Loucy (cell line): ENCODE data around the gene ERAP2.

ENCODE experiments used
- EZH2phosphoT487 ChIP-seq: fragments of 200-600 bp; IDR thresholded peaks from 2 replicates; pipeline ENCODE4 v1.6.1; 2018; ENCODE audit warnings: antibody characterized with exemption, mild to moderate bottlenecking, moderate library complexity, borderline replicate concordance
- TF ChIP-seq, protein P1 (sequence below): fragments of 200-600 bp; sonication (generic); conservative IDR thresholded peaks from 2 replicates; pipeline ENCODE4 v1.5.1; 2014; ENCODE audit warnings: mild to moderate bottlenecking, antibody characterized with exemption, low read length

DNA sequence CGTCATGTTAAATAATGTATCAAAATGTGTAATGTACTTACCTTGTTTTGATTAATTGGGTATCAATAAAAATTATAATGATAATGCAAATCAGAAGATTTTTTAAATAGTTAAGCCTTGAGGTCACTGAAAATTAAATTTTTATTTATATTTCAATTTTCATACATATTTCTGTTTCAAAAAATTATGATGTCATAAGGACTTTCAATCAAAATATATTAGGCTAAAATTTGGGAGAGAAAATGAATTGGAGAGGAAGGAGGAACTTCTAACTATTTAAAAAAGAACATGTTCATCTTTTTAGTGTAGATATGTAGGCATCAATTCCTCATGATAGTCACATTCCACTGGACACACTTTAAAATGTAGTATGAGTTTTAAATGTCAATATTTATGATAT, 39.5 kb upstream of the ERAP2 start:
- TF ChIP-seq, protein P1, sequence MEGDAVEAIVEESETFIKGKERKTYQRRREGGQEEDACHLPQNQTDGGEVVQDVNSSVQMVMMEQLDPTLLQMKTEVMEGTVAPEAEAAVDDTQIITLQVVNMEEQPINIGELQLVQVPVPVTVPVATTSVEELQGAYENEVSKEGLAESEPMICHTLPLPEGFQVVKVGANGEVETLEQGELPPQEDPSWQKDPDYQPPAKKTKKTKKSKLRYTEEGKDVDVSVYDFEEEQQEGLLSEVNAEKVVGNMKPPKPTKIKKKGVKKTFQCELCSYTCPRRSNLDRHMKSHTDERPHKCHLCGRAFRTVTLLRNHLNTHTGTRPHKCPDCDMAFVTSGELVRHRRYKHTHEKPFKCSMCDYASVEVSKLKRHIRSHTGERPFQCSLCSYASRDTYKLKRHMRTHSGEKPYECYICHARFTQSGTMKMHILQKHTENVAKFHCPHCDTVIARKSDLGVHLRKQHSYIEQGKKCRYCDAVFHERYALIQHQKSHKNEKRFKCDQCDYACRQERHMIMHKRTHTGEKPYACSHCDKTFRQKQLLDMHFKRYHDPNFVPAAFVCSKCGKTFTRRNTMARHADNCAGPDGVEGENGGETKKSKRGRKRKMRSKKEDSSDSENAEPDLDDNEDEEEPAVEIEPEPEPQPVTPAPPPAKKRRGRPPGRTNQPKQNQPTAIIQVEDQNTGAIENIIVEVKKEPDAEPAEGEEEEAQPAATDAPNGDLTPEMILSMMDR = no peak
- TF ChIP-seq EZH2phosphoT487 = no peak
